HuH-7.5 (cell line): Measurements from ENCODE around the gene TIMELESS.
"Not testable (repeated sequence)": the region's sequence is repeated elsewhere in the genome, so short reads cannot be mapped to it uniquely, and the experiment has no call there.

ENCODE experiments used
- DNase-seq: peaks from one replicate; pipeline ENCODE4 v3.0.0; 2011; ENCODE audit warnings: low spot score

TIMELESS gene

GRCh38 chr12:56408799-56409417 is 40.3 kb downstream of the TIMELESS start:
- no peak for DNase-seq

DNA sequence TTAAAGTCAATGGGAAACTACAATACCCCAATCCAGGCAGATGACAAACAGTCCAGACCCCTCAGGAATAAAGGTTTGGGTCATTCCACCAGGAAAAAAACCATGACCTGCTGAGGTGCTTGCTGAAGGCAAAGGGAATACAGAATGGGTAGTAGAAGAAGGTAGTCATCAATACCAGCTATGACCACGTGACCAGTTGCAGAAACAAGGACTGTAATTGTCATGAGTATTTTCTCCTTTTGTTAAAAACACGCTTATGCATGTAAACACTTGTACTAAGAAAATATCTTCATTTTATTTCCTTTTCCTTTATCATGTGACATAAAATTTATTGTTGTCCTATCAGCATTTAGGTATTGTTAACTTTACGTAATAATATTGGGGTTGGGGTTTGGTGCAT is 45.0 kb downstream of the TIMELESS start:
- DNase-seq = not testable (repeated sequence)

DNA sequence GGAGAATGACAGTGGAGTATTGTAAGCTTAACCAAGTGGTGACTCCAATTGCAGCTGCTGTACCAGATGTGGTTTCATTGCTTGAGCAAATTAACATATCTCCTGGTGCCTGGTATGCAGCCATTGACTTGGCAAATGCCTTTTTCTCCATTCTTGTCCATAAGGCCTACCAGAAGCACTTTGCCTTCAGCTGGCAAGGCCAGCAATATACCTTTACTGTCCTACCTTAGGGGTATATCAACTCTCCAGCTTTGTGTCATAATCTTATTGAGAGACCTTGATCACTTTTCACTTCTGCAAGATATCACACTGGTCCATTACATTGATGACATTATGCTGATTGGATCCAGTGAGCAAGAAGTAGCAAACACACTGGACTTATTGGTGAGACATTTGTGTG is 47.6 kb downstream of the TIMELESS start:
- DNase-seq = not testable (repeated sequence)

GRCh38 chr12:56401125-56401524 is 48.1 kb downstream of the TIMELESS start:
- not testable (repeated sequence) for DNase-seq

DNA sequence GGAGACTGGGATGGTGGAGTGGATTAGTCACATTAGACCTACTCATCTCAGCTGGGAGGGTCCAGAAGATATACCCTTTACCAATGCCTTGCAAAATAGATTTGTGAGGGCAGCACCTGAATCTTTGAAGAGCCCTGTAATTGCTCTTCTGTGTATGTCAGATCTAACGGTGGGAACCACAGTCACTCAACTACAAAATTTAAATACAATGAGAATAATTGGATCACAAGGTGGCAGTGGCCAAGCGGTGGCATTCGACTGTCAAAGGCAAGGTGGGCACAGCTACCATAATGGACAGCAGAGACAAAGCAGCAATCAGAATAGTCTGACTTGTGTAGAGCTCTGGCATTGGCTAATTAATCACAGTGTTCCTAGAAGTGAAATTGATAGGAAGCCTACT is 49.8 kb downstream of the TIMELESS start:
- DNase-seq = not testable (repeated sequence)

GRCh38 chr12:56398324-56398723 is 50.9 kb downstream of the TIMELESS start:
- no peak for DNase-seq

- DNase-seq = no peak
Measured at GRCh38 chr12:56392331-56392730, 56.9 kb downstream of the TIMELESS start.

GRCh38 chr12:56391721-56392120 is 57.5 kb downstream of the TIMELESS start:
- DNase-seq = no peak

- no peak for DNase-seq
Measured at GRCh38 chr12:56389412-56389811, 59.8 kb downstream of the TIMELESS start.

- DNase-seq = no peak
Measured at GRCh38 chr12:56387152-56387736, 62.0 kb downstream of the TIMELESS start.

DNA sequence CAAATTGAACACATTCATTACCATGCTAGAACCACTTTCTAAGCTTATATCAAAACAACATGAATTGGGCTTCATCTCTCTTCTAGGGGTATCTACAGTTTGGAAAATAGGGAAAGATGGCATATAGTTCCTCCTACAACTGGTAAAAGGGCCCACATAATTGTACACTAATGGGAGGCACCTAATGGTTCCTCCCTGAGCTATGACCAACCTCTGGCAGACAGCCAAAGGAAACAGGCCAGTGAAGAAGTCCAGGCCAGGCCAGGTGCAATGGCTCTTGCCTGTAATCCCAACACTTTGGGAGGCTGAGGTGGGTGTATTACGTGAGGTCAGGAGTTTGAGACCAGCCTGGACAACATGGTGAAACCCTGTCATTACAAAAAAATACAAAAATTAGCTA is 63.4 kb downstream of the TIMELESS start:
- DNase-seq = no peak

DNA sequence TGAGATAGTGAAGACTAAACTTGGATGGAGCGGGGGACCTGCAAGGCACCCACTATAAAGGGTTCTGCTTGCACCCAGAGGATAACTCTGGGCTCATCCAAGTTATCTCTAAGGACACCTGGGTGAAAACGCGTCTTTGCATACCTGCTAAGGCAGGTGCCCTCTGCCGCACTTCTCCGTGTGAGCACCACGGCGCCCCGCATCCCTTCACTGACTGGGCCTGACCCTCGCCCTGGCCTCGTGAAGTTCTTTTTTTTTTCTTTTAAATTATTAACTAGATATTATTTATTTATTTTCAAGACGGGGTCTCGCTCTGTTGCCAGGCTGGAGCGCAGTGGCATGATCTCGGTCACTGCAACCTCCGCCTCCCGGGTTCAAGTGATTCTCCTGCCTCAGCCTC is 66.6 kb downstream of the TIMELESS start:
- no peak for DNase-seq

DNA sequence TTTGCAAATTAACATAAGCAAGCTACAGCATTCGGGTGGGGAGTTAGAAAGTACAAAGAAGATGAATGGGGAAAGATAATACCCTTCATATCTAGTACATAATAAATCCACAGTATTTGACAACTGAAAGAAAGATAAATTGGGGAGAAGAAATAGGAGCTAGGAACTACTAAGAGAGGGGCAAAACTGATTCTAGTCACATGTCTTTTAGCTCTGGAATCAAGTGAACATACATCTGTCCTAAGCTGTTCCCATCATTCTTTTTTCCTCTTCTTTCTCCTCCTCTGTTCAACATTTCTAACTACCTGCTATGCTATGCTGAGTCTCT is 71.3 kb downstream of the TIMELESS start:
- DNase-seq = no peak

DNA sequence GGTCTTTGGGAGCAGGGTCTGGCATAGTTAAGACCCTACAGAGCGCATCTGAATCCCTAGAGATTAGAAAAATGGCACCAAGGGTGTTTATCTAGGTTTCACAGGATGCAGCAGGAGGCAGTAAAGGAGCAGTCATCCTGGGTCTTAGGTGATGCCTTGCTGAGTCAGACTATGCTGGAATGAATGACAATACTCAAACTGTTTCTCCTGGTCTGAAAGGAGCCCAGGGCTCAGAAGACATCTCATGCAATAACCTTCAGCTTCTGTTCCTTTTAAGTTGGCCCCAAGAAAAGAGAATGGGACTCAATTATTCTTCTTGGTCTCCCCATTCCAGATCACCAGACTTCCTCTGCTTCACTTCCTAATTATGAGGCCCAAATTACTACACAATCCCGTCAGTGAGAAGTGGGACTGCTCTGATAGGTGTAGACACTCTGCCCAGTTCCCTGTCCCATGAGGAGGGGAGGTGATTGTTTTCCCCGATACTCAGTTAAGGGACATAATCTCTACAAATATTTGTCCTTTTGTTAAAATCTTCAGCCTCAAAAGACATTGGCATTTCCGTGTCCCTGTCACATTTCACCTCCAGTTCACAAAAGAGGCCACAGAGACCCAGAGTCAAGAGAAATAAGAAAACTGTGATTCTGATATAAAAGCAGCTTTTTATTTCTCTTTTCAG is 71.8 kb downstream of the TIMELESS start:
- DNase-seq = no peak

DNA sequence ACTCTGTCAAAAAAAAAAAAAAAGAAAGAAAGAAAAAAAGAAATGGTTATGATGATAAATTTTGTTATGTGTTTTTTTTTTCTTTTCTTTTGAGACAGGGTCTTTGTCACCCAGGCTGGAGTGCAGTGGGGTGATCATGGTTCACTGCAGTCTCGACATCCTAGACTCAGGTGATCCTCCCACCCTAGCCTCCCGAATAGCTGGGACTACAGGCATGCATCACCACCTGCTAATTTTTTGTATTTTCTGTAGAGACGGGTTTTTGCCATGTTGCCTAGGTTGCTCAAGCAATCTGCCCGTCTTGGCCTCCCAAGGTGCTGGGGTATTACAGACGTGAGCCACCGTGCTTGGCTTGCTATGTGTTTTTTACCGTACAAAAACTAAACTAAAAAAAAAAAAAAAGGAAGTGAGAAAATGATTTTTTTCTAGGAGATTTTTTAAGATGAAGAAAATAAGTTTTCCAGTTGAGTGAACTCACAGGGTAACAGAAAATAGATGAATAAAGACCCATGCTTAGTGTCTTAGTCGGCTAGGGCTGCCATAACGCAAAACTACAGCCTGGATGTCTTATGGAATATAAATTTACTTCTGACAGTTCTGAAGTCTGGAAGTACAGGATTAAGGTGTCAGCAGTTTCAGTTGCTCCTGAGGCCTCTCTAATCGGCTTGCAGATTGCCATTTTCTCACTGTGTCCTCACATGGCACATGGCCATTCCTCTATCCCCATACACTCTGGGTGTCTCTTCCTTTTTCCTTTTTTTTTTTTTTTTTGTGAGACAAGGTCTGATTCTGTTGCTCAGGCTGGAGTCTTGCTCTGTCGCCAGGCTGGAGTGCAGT is 73.4 kb downstream of the TIMELESS start:
- no peak for DNase-seq

- no peak for DNase-seq
Measured at GRCh38 chr12:56374726-56375597, 74.3 kb downstream of the TIMELESS start.

GRCh38 chr12:56373515-56373914 is 75.7 kb downstream of the TIMELESS start:
- DNase-seq = no peak

DNA sequence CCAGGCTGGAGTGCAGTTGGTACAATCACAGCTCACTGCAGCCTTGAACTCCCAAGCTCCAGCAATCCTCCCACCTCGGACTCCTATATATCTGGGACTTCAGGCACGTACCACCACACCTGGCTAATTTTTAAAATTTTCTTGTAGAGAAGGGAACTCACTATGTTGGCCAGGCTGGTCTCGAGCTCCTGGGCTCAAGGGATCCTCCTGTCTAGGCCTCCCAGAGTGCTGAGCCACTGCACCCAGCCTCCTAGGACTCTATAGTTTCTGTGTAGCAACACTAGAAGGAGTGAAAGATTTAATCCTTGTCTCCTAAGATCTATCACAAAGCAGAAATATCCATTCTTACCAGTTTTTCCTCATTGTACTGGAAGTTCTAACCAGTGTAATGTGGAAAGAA is 82.3 kb downstream of the TIMELESS start:
- DNase-seq = no peak
